SK-N-SH (cell line): ENCODE results near the gene CREB5. TPM values are rescaled to one million over a fixed set of nuclear protein-coding genes. Genes with fewer than 3 reads are reported as not detected.

Experiments
- CTCF ChIA-PET: fragments of 300-600, 350-600 bp; formaldehyde crosslinking; extraction: SDS; loops from one replicate; lab custom pipeline; 2021; lab: Yijun Ruan, JAX
- POLR2A ChIA-PET: fragments of 350-600 bp; sonication (Branson Sonifier 250); formaldehyde crosslinking; extraction: SDS; loops from one replicate; lab custom pipeline; 2020; ENCODE audit warnings: antibody characterized with exemption, inconsistent platforms; lab: Yijun Ruan, JAX
- DNase-seq: peaks from one replicate; pipeline ENCODE4 v3.0.0; 2012
- H2AFZ ChIP-seq: fragments of 200-600 bp; sonication (generic); 2 replicates; pipeline ENCODE4 v1.8.1; 2016; ENCODE audit warnings: antibody characterized with exemption, mild to moderate bottlenecking, low read depth
- H3F3A ChIP-seq: fragments of 200-600 bp; sonication (generic); replicated peaks from 2 replicates; pipeline ENCODE3; 2016; ENCODE audit warnings: antibody characterized with exemption, mild to moderate bottlenecking; ENCODE audit not compliant: insufficient read depth
- H3K27ac ChIP-seq, 2 experiments: fragments of 200-500 bp in 1 of 2; fragments of 200-600 bp in 1 of 2; sonication (Bioruptor generic) in 1 of 2; sonication (generic), shearing (Covaris generic) in 1 of 2; 2 replicates each; pipeline versions ENCODE4 v1.5.1 to v1.6.1; 2014 to 2016; ENCODE audit warnings: low read depth in 2 of 2, inconsistent platforms in 1 of 2, low read length in 1 of 2, mild to moderate bottlenecking in 1 of 2, mixed read lengths in 1 of 2
- H3K27me3 ChIP-seq: fragments of 200-600 bp; sonication (generic), shearing (Covaris generic); 2 replicates; pipeline ENCODE4 v1.6.1; 2016; ENCODE audit warnings: mixed run types; ENCODE audit not compliant: insufficient read depth
- H3K36me3 ChIP-seq, 2 experiments: fragments of 200-500 bp in 1 of 2; fragments of 200-600 bp in 1 of 2; sonication (Bioruptor generic) in 1 of 2; sonication (generic) in 1 of 2; replicated peaks in 1 of 2; 2 replicates each; pipeline versions ENCODE3 to v1.5.1; 2014 to 2016; ENCODE audit warnings: low read length in 1 of 2, mild to moderate bottlenecking in 1 of 2; ENCODE audit not compliant: insufficient read depth in 2 of 2, control insufficient read depth in 1 of 2
- H3K4me1 ChIP-seq, 2 experiments: fragments of 200-500 bp in 1 of 2; fragments of 200-600 bp in 1 of 2; sonication (Bioruptor generic) in 1 of 2; sonication (generic), shearing (Covaris generic) in 1 of 2; 2 replicates each; pipeline versions ENCODE4 v1.5.1 to v1.6.1; 2014 to 2016; ENCODE audit warnings: low read depth in 1 of 2, low read length in 1 of 2, mixed run types in 1 of 2; ENCODE audit not compliant: insufficient read depth in 2 of 2, control insufficient read depth in 1 of 2
- H3K4me2 ChIP-seq: fragments of 200-600 bp; sonication (generic), shearing (Covaris generic); 2 replicates; pipeline ENCODE4 v1.6.1; 2017; ENCODE audit warnings: mixed run types
- H3K4me3 ChIP-seq, 2 experiments: fragments of 200-500 bp in 1 of 2; fragments of 200-600 bp in 1 of 2; sonication (Bioruptor generic) in 1 of 2; sonication (generic), shearing (Covaris generic) in 1 of 2; 2 replicates each; pipeline versions ENCODE4 v1.5.1 to v1.8.1; 2014 to 2016; ENCODE audit warnings: low read depth in 2 of 2, inconsistent platforms in 1 of 2, low read length in 1 of 2, mild to moderate bottlenecking in 1 of 2, mixed read lengths in 1 of 2, moderate library complexity in 1 of 2
- H3K79me2 ChIP-seq: fragments of 200-600 bp; sonication (generic); 2 replicates; pipeline ENCODE4 v1.8.1; 2017; ENCODE audit warnings: mild to moderate bottlenecking; ENCODE audit not compliant: insufficient read depth
- H3K9ac ChIP-seq: fragments of 200-600 bp; sonication (generic); 2 replicates; pipeline ENCODE4 v1.6.1; 2017; ENCODE audit warnings: mixed run types
- H3K9me2 ChIP-seq: fragments of 200-600 bp; sonication (generic); 2 replicates; pipeline ENCODE4 v1.6.1; 2017; ENCODE audit warnings: mixed run types
- H3K9me3 ChIP-seq: fragments of 200-600 bp; sonication (generic); 2 replicates; pipeline ENCODE4 v1.6.1; 2017; ENCODE audit warnings: mixed run types, mild to moderate bottlenecking, moderate library complexity
- H4K20me1 ChIP-seq: fragments of 200-600 bp; sonication (generic); 2 replicates; pipeline ENCODE4 v1.6.1; 2017; ENCODE audit warnings: mild to moderate bottlenecking, mixed run types; ENCODE audit not compliant: insufficient read depth
- CHD2 ChIP-seq: fragments of 150-350 bp; IDR thresholded peaks from 2 replicates; pipeline ENCODE4 v1.6.1; 2018; ENCODE audit warnings: low read length; ENCODE audit not compliant: partially characterized antibody
- ELF1 ChIP-seq: IDR thresholded peaks from 2 replicates; pipeline ENCODE4 v1.4.0; 2012
- FOXJ3 ChIP-seq: sonication (generic); formaldehyde crosslinking; IDR thresholded peaks from 2 replicates; pipeline ENCODE4 v1.5.1; 2020; ENCODE audit warnings: mild to moderate bottlenecking, missing genetic modification reagents
- MAX ChIP-seq: IDR thresholded peaks from 2 replicates; pipeline ENCODE4 v1.4.0; 2012; ENCODE audit warnings: low read depth
- NRF1 ChIP-seq: IDR thresholded peaks from 2 replicates; pipeline ENCODE4 v1.6.1; 2012; ENCODE audit warnings: low read depth, mild to moderate bottlenecking, low read length
- RAD21 ChIP-seq: IDR thresholded peaks from 2 replicates; pipeline ENCODE4 v1.6.1; 2012; ENCODE audit warnings: mild to moderate bottlenecking, low read length
- SIN3A ChIP-seq: IDR thresholded peaks from 2 replicates; pipeline ENCODE4 v1.6.1; 2012; ENCODE audit warnings: low read depth, mild to moderate bottlenecking, low read length, moderate library complexity, borderline replicate concordance
- SMC3 ChIP-seq: IDR thresholded peaks from 2 replicates; pipeline ENCODE4 v1.6.1; 2012; ENCODE audit warnings: low read depth, low read length, improper control_type of control experiment
- WGBS: methylation state at CpG from one replicate; pipeline ENCODE4 v1.1.6; 2017; ENCODE audit warnings: low lambda C conversion rate; 5-methylcytosine and 5-hydroxymethylcytosine counted together
- polyA plus RNA-seq, 3 experiments: library from polyadenylated mRNA; depleted of rRNA; stranded (reverse); fragments of >200 nt; gene quantifications; 2 replicates each; pipeline ENCODE4 v1.2.3, GENCODE V29; 2012
- TF ChIP-seq, protein P1 (sequence below): fragments of 150-350 bp; IDR thresholded peaks from 2 replicates; pipeline ENCODE4 v1.6.1; 2017; ENCODE audit warnings: antibody characterized with exemption, low read length, low read depth, borderline replicate concordance

CREB5 gene
- polyA plus RNA-seq, 1 of the 3 experiments (the other 2 are of a cell fraction), result 19.3 TPM

- no peaks in the 10 kb centered on the region; the same call in 1 of the 2 replicates for H3K27me3 ChIP-seq
- CTCF ChIA-PET, result interaction anchor here (0.7 to 1.5 kb wide), 2 partner anchors 30 to 32 kb away, joined by 3 to 4 read pairs; no protein-coding TSS in a partner anchor
- no peak overlapping the region for H3K4me3 ChIP-seq
- H3K4me1 ChIP-seq, result no peaks in the 10 kb centered on the region; a peak in 1 of 4 replicates
- H3K9me2 ChIP-seq, result no peaks in the 10 kb centered on the region
- H3K9ac ChIP-seq, result no peak overlapping the region
- H2AFZ ChIP-seq, result no peak overlapping the region
- no peak for DNase-seq
- WGBS, result 53% methylated on average over 3 of the region's 3 CpGs
- POLR2A ChIA-PET, result no interaction called here
- TF ChIP-seq SMC3 (no peak), MAX (no peak), ELF1 (no peak)
- H3F3A ChIP-seq, result no peaks in the 10 kb centered on the region
- H3K9me3 ChIP-seq, result no peaks in the 10 kb centered on the region
- no peak overlapping the region for H3K4me2 ChIP-seq
- no peaks in the 10 kb centered on the region for H4K20me1 ChIP-seq
- no peaks in the 10 kb centered on the region for H3K36me3 ChIP-seq
- H3K27ac ChIP-seq, result no peak overlapping the region
- no peaks in the 10 kb centered on the region for H3K79me2 ChIP-seq
These were observed 151.7 kb downstream of the CREB5 start for GRCh38 chr7:28564033-28564432.

- 40% methylated on average over 4 of the region's 4 CpGs for WGBS
These were observed 152.5 kb downstream of the CREB5 start for GRCh38 chr7:28564755-28565374.

GRCh38 chr7:28565980-28566379 is 153.7 kb downstream of the CREB5 start:
- Histone ChIP-seq H3K79me2 (no peaks in the 10 kb centered on the region), H3K27me3 (no peaks in the 10 kb centered on the region), H3K4me1 (no peaks in the 10 kb centered on the region), H4K20me1 (no peaks in the 10 kb centered on the region), H3K9ac (no peak overlapping the region), H2AFZ (no peak overlapping the region), H3K4me3 (no peak overlapping the region), H3F3A (no peaks in the 10 kb centered on the region)
- CTCF ChIA-PET, result interaction anchor here (1.2 kb wide), 1 partner anchor 269 kb away, joined by 3 read pairs; no protein-coding TSS in a partner anchor
- DNase-seq, result no peak
- TF ChIP-seq FOXJ3 (no peak), NRF1 (no peak), SIN3A (no peak), CHD2 (no peak), ELF1 (no peak)
- TF ChIP-seq, protein P1, sequence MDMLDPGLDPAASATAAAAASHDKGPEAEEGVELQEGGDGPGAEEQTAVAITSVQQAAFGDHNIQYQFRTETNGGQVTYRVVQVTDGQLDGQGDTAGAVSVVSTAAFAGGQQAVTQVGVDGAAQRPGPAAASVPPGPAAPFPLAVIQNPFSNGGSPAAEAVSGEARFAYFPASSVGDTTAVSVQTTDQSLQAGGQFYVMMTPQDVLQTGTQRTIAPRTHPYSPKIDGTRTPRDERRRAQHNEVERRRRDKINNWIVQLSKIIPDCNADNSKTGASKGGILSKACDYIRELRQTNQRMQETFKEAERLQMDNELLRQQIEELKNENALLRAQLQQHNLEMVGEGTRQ, result no peak
- TF ChIP-seq, all 33 proteins: peak for 0
- Histone ChIP-seq H3K27ac (no peak overlapping the region), H3K9me2 (no peaks in the 10 kb centered on the region), H3K9me3 (no peaks in the 10 kb centered on the region), H3K4me2 (no peak overlapping the region), H3K36me3 (no peaks in the 10 kb centered on the region)
- WGBS, result 11% methylated on average over 1 of the region's 1 CpG
- POLR2A ChIA-PET, result no interaction called here

More at GRCh38 chr7:28564755-28565374, 152.5 kb downstream of the CREB5 start:
- no peak overlapping the region for H3K9ac ChIP-seq
- no peaks in the 10 kb centered on the region for H3K9me2 ChIP-seq
- ChIA-PET POLR2A (no interaction called here), CTCF (interaction anchor here (0.6 to 1.5 kb wide), 6 partner anchors 8 to 289 kb away, joined by 3 read pairs; no protein-coding TSS in a partner anchor)
- no peaks in the 10 kb centered on the region for H3K36me3 ChIP-seq
- no peaks in the 10 kb centered on the region for H3F3A ChIP-seq
- no peak overlapping the region for H3K4me3 ChIP-seq
- H4K20me1 ChIP-seq, result no peaks in the 10 kb centered on the region
- no peaks in the 10 kb centered on the region for H3K9me3 ChIP-seq
- no peaks in the 10 kb centered on the region for H3K4me1 ChIP-seq
- TF ChIP-seq RAD21 (no peak), SMC3 (no peak), FOXJ3 (no peak)
- H3K4me2 ChIP-seq, result no peak overlapping the region
- H3K27ac ChIP-seq, result no peak overlapping the region
- no peak for DNase-seq
- H3K27me3 ChIP-seq, result no peaks in the 10 kb centered on the region
- no peak overlapping the region for H2AFZ ChIP-seq
- H3K79me2 ChIP-seq, result no peaks in the 10 kb centered on the region
